Activated T-cell treated with anti-CD3 and anti-CD28 coated beads, Interleukin-2, amount 50 U/mL, for 1 hour (primary cell): ENCODE data around the gene ACP4.
"Not testable (repeated sequence)": the region's sequence is repeated elsewhere in the genome, so short reads cannot be mapped to it uniquely, and the experiment has no call there.

ENCODE experiments used
- DNase-seq: peaks from one replicate; pipeline ENCODE4 v3.0.0-alpha.2; 2020

ACP4 gene

GRCh38 chr19:50797781-50798658, 7.8 kb downstream of the ACP4 start:
- no peak for DNase-seq

- DNase-seq, result no peak
Observed at GRCh38 chr19:50798659-50799546, 8.7 kb downstream of the ACP4 start.

GRCh38 chr19:50799547-50799851, 9.3 kb downstream of the ACP4 start:
- no peak for DNase-seq

- DNase-seq, result no peak
Observed at GRCh38 chr19:50801107-50801506, 10.9 kb downstream of the ACP4 start.

- DNase-seq, result no peak
Observed at GRCh38 chr19:50803633-50804419, 13.6 kb downstream of the ACP4 start.

- peak; percentile 97 for DNase-seq
Observed at GRCh38 chr19:50804420-50805272, 14.4 kb downstream of the ACP4 start.

GRCh38 chr19:50808856-50809255, 18.6 kb downstream of the ACP4 start:
- DNase-seq, result no peak

GRCh38 chr19:50811622-50812238, 21.5 kb downstream of the ACP4 start:
- DNase-seq, result not testable (repeated sequence)

- DNase-seq, result no peak
Observed at GRCh38 chr19:50812474-50812873, 22.3 kb downstream of the ACP4 start.

- DNase-seq, result no peak
Observed at GRCh38 chr19:50814883-50815282, 24.7 kb downstream of the ACP4 start.

GRCh38 chr19:50815439-50815838, 25.2 kb downstream of the ACP4 start:
- no peak for DNase-seq

- DNase-seq, result peak; percentile 40
Observed at GRCh38 chr19:50817941-50818858, 28.0 kb downstream of the ACP4 start.

- DNase-seq, result no peak
Observed at GRCh38 chr19:50818859-50819472, 28.8 kb downstream of the ACP4 start.

GRCh38 chr19:50819636-50820035, 29.4 kb downstream of the ACP4 start:
- no peak for DNase-seq

- no peak for DNase-seq
Observed at GRCh38 chr19:50820086-50820485, 29.9 kb downstream of the ACP4 start.

GRCh38 chr19:50820549-50821247, 30.5 kb downstream of the ACP4 start:
- DNase-seq, result no peak

- no peak for DNase-seq
Observed at GRCh38 chr19:50821248-50821612, 31.0 kb downstream of the ACP4 start.

GRCh38 chr19:50821622-50822021, 31.4 kb downstream of the ACP4 start:
- DNase-seq, result no peak

- no peak for DNase-seq
Observed at GRCh38 chr19:50822661-50823208, 32.5 kb downstream of the ACP4 start.
